IPS DF 6.9 (cell line): ENCODE measurements around the gene PEF1.
A peak's percentile ranks its signal among the peaks of the same experiment; 100 is the strongest.
"Not testable (repeated sequence)": the region's sequence is repeated elsewhere in the genome, so short reads cannot be mapped to it uniquely, and the experiment has no call there.

Source experiments
- DNase-seq: peaks from one replicate; pipeline ENCODE4 v3.0.0-alpha.2; 2013; ENCODE audit warnings: low read depth, low spot score
- H3K27ac ChIP-seq: one replicate; pipeline ENCODE4 v1.5.1; 2013; ENCODE audit warnings: low read length, control low read depth
- H3K27me3 ChIP-seq: 2 replicates; pipeline ENCODE4 v1.6.1; 2013; ENCODE audit warnings: mild to moderate bottlenecking, low read length; ENCODE audit not compliant: control insufficient read depth, insufficient read depth
- H3K36me3 ChIP-seq: 2 replicates; pipeline ENCODE4 v1.6.1; 2013; ENCODE audit warnings: low read length; ENCODE audit not compliant: control insufficient read depth, insufficient read depth
- H3K4me1 ChIP-seq: 2 replicates; pipeline ENCODE4 v1.6.1; 2013; ENCODE audit warnings: low read length; ENCODE audit not compliant: control insufficient read depth, insufficient read depth
- H3K4me3 ChIP-seq: 2 replicates; pipeline ENCODE4 v1.5.1; 2013; ENCODE audit warnings: mild to moderate bottlenecking, low read length
- H3K9me3 ChIP-seq: 2 replicates; pipeline ENCODE4 v1.6.1; 2013; ENCODE audit warnings: low read length, inconsistent platforms; ENCODE audit not compliant: control insufficient read depth, insufficient read depth
- WGBS: extraction: QIAGEN DNeasy Blood & Tissue Kit; methylation state at CpG from one replicate; pipeline ENCODE4 v1.1.7; 2013; ENCODE audit warnings: mixed read lengths, missing lambda C conversion rate; ENCODE audit not compliant: insufficient read length, insufficient coverage; 5-methylcytosine and 5-hydroxymethylcytosine counted together

Gene PEF1

GRCh38 chr1:31596737-31597097 lies 48.0 kb downstream of the PEF1 start:
- Histone ChIP-seq H3K4me1 (no peaks in the 10 kb centered on the region), H3K4me3 (no peak overlapping the region), H3K36me3 (no peaks in the 10 kb centered on the region), H3K27me3 (no peaks in the 10 kb centered on the region), H3K9me3 (no peaks in the 10 kb centered on the region), H3K27ac (no peak overlapping the region)
- WGBS = no CpG with 5 or more reads among the region's 6 CpGs
- DNase-seq = no peak

GRCh38 chr1:31595836-31596736 lies 48.6 kb downstream of the PEF1 start:
- H3K9me3 ChIP-seq = no peaks in the 10 kb centered on the region
- no peak overlapping the region for H3K4me3 ChIP-seq
- DNase-seq = no peak
- H3K4me1 ChIP-seq = no peaks in the 10 kb centered on the region
- no peak overlapping the region for H3K27ac ChIP-seq
- no peaks in the 10 kb centered on the region for H3K36me3 ChIP-seq
- no CpG with 5 or more reads among the region's 4 CpGs for WGBS
- no peaks in the 10 kb centered on the region for H3K27me3 ChIP-seq

GRCh38 chr1:31593770-31594632 lies 50.7 kb downstream of the PEF1 start:
- Histone ChIP-seq H3K4me1 (no peaks in the 10 kb centered on the region; the same call in 1 of the 2 replicates), H3K36me3 (no peaks in the 10 kb centered on the region), H3K27ac (no peak overlapping the region), H3K9me3 (no peaks in the 10 kb centered on the region), H3K27me3 (no peaks in the 10 kb centered on the region), H3K4me3 (no peak overlapping the region)
- no CpG with 5 or more reads among the region's 10 CpGs for WGBS
- peak; percentile 75 for DNase-seq

GRCh38 chr1:31593136-31593665 lies 51.5 kb downstream of the PEF1 start:
- no peak for DNase-seq
- no peaks in the 10 kb centered on the region for H3K9me3 ChIP-seq
- H3K27me3 ChIP-seq = no peaks in the 10 kb centered on the region
- no CpG with 5 or more reads among the region's 5 CpGs for WGBS
- peaks cover 4% of the 10 kb centered on the region; the same call in 1 of the 2 replicates for H3K4me1 ChIP-seq
- no peak overlapping the region for H3K4me3 ChIP-seq
- H3K27ac ChIP-seq = no peak overlapping the region
- H3K36me3 ChIP-seq = no peaks in the 10 kb centered on the region

- Histone ChIP-seq H3K27ac (no peak overlapping the region), H3K9me3 (no peaks in the 10 kb centered on the region), H3K36me3 (no peaks in the 10 kb centered on the region), H3K4me1 (peaks cover 7% of the 10 kb centered on the region), H3K27me3 (no peaks in the 10 kb centered on the region), H3K4me3 (no peak overlapping the region)
- DNase-seq = no peak
These were observed 52.5 kb downstream of the PEF1 start for GRCh38 chr1:31592132-31592531.

- Histone ChIP-seq H3K27ac (no peak overlapping the region), H3K27me3 (no peaks in the 10 kb centered on the region), H3K36me3 (no peaks in the 10 kb centered on the region), H3K4me1 (peaks cover 7% of the 10 kb centered on the region), H3K9me3 (no peaks in the 10 kb centered on the region), H3K4me3 (no peak overlapping the region)
- no CpG with 5 or more reads among the region's 11 CpGs for WGBS
- DNase-seq = no peak
These were observed 53.1 kb downstream of the PEF1 start for GRCh38 chr1:31591425-31592093.

GRCh38 chr1:31588751-31589515 lies 55.7 kb downstream of the PEF1 start:
- no peak for DNase-seq
- peaks cover 7% of the 10 kb centered on the region for H3K4me1 ChIP-seq
- H3K4me3 ChIP-seq = peak overlapping the region; percentile 33; the same call in 1 of the 2 replicates
- no peaks in the 10 kb centered on the region for H3K36me3 ChIP-seq
- no peak overlapping the region for H3K27ac ChIP-seq
- H3K9me3 ChIP-seq = no peaks in the 10 kb centered on the region
- no CpG with 5 or more reads among the region's 62 CpGs for WGBS
- no peaks in the 10 kb centered on the region for H3K27me3 ChIP-seq

- peaks cover 12% of the 10 kb centered on the region for H3K4me1 ChIP-seq
- H3K9me3 ChIP-seq = no peaks in the 10 kb centered on the region
- H3K4me3 ChIP-seq = no peak overlapping the region
- no peaks in the 10 kb centered on the region for H3K36me3 ChIP-seq
- H3K27me3 ChIP-seq = no peaks in the 10 kb centered on the region
- no CpG with 5 or more reads among the region's 14 CpGs for WGBS
- H3K27ac ChIP-seq = no peak overlapping the region
- DNase-seq = no peak
These were observed 56.8 kb downstream of the PEF1 start for GRCh38 chr1:31587720-31588423.

GRCh38 chr1:31587328-31587699 lies 57.4 kb downstream of the PEF1 start:
- DNase-seq, H3K9me3 ChIP-seq, H3K27ac ChIP-seq, H3K4me3 ChIP-seq, H3K27me3 ChIP-seq, H3K36me3 ChIP-seq: not testable (repeated sequence)
- WGBS = no CpG with 5 or more reads among the region's 5 CpGs
- peaks cover 12% of the 10 kb centered on the region for H3K4me1 ChIP-seq
